ENCODE data around the gene F11R.
"Not testable (repeated sequence)": the region's sequence is repeated elsewhere in the genome, so short reads cannot be mapped to it uniquely, and the experiment has no call there.

The F11R gene

DNA sequence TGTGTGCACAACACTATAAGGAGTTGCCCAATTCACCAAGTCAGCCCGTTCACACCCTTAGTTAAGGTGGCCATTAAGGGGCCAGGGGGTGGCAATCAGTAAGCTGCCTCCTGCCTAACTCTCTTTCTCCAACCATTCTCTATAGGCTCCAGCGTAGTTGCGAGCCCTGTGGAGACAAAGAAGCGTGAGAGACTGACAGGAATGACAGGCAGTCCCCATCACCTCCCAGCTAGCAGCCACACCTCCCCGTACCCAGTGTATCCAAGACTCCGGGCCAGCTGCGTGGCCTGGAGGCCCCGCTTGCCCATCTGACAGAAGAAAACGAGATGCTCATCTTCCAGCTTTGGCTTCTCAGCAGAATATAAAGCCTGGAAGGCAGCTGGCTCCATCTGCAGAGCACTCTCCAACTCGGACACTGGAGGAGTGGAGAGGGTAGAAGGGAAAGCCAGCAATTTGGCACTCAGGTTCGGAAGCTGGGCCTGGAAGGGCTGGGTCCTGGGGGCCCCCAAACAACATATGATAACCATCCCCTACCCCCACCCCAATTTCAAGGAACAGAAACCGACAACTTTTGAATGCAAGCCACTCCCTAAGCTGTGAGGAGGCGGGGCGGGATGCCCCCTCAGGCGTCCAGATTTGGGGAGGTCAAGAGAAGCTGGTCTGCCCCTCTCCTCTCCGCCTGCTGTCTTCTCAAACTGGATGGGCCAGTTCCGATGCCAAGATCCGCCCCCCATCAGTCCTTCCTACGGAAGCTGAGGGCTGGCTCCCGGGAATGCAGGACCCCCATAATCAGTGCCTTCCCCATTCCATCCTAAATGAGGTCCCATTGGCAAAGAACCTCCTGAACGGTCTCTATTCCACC, 16.9 kb upstream of the F11R start:
- Histone ChIP-seq H3K27me3 (no peaks in the 10 kb centered on the region), H3K4me3 (peak overlapping the region; percentile 56 to 60), H3K4me1 (peaks cover 0 to 16% (median 4%) of the 10 kb centered on the region in 4 donors), H3K36me3 (peaks cover 37 to 45% (median 38%) of the 10 kb centered on the region in 3 donors), H3K27ac (peak overlapping the region in 1 of 2 donors; percentile 31), H3K9me3 (no peaks in the 10 kb centered on the region)
- no peak for DNase-seq
- intact Hi-C loops (cut with DNase I; ENCODE audit: low total_unique reads) = no loop called here
- TF ChIP-seq, protein P1, sequence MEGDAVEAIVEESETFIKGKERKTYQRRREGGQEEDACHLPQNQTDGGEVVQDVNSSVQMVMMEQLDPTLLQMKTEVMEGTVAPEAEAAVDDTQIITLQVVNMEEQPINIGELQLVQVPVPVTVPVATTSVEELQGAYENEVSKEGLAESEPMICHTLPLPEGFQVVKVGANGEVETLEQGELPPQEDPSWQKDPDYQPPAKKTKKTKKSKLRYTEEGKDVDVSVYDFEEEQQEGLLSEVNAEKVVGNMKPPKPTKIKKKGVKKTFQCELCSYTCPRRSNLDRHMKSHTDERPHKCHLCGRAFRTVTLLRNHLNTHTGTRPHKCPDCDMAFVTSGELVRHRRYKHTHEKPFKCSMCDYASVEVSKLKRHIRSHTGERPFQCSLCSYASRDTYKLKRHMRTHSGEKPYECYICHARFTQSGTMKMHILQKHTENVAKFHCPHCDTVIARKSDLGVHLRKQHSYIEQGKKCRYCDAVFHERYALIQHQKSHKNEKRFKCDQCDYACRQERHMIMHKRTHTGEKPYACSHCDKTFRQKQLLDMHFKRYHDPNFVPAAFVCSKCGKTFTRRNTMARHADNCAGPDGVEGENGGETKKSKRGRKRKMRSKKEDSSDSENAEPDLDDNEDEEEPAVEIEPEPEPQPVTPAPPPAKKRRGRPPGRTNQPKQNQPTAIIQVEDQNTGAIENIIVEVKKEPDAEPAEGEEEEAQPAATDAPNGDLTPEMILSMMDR (IDR thresholded peaks at IDR 0.05) = no peak

DNA sequence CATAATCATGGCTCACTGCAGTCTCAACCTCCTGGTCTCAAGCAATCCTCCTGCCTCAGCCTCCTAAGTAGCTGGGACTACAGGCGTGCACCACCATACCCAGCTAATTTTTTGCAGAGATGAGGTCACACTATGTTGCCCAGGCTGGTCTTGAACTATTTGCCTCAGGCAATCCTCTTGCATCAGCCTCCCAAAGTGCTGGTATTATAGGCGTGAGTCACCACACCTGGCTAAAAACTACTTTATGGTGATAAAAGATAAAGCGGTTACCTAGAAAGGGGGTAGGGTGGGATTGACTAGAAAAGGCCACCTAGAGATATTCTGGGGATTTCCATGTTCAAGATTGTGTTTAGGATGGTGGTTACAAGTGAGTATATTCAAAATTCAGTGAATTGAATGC, 12.8 kb upstream of the F11R start:
- TF ChIP-seq, protein P1 (IDR thresholded peaks at IDR 0.05) = no peak
- H3K4me1 ChIP-seq = peaks cover 0 to 10% (median 4%) of the 10 kb centered on the region in 4 donors

DNA sequence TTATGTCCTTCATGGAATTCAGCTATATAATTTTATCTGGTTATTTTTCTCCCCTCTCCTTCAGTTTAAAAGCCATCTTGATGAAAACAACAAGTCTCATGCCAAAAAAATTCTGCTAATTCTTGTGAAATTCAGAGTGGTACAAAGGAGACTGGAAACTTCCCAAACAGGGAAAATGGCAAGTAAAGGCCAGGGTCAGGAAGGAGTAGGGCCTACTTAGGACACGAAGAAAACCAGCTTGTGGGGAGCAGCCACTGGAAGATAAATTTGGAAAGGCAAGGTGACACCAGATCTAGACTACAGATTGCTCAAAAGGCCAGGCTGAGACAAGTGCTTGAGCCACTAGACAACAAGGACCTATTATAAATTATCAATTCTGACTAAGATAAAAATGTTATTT, 11.5 kb upstream of the F11R start:
- TF ChIP-seq, protein P1 (IDR thresholded peaks at IDR 0.05) = no peak
- no peaks in the 10 kb centered on the region for H3K27me3 ChIP-seq
- no peak overlapping the region for H3K4me3 ChIP-seq
- no peak overlapping the region for H3K27ac ChIP-seq
- no peak for DNase-seq
- H3K36me3 ChIP-seq = no peaks in the 10 kb centered on the region
- no peaks in the 10 kb centered on the region for H3K4me1 ChIP-seq
- no peaks in the 10 kb centered on the region for H3K9me3 ChIP-seq
- intact Hi-C loops (cut with DNase I; ENCODE audit: low total_unique reads) = no loop called here

More for the DNA sequence above, 12.8 kb upstream of the F11R start:
- intact Hi-C loops (cut with DNase I; ENCODE audit: low total_unique reads) = no loop called here
- Histone ChIP-seq H3K27me3 (no peaks in the 10 kb centered on the region), H3K27ac (no peak overlapping the region), H3K9me3 (no peaks in the 10 kb centered on the region), H3K36me3 (peaks cover 0 to 3% (median 0%) of the 10 kb centered on the region in 3 donors), H3K4me3 (no peak overlapping the region)
- DNase-seq = no peak

GRCh38 chr1:161031874-161032273, 10.9 kb upstream of the F11R start:
- DNase-seq = no peak
- Histone ChIP-seq H3K9me3 (no peaks in the 10 kb centered on the region), H3K4me1 (no peaks in the 10 kb centered on the region), H3K36me3 (no peaks in the 10 kb centered on the region), H3K4me3 (no peak overlapping the region), H3K27ac (no peak overlapping the region), H3K27me3 (no peaks in the 10 kb centered on the region)
- intact Hi-C loops (cut with DNase I; ENCODE audit: low total_unique reads) = no loop called here
- TF ChIP-seq, protein P1 (IDR thresholded peaks at IDR 0.05) = no peak

DNA sequence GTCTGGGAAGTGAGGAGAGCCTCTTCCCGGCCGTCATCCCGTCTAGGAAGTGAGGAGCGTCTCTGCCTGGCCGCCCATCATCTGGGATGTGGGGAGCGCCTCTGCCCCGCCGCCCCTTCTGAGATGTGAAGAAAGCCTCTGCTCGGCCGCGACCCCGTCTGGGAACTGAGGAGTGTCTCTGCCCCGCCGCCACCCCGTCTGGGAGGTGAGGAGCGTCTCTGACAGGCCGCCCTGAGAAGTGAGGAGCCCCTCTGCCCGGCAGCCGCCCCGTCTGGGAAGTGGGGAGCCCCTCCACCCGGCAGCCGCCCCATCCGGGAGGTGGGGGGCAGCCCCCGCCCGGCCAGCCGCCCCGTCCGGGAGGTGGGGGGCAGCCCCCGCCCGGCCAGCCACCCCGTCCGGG, 8.5 kb upstream of the F11R start:
- H3K36me3 ChIP-seq; H3K27me3 ChIP-seq; H3K9me3 ChIP-seq; intact Hi-C loops (cut with DNase I; ENCODE audit: low total_unique reads); H3K4me1 ChIP-seq; H3K4me3 ChIP-seq; DNase-seq; H3K27ac ChIP-seq: not testable (repeated sequence)

DNA sequence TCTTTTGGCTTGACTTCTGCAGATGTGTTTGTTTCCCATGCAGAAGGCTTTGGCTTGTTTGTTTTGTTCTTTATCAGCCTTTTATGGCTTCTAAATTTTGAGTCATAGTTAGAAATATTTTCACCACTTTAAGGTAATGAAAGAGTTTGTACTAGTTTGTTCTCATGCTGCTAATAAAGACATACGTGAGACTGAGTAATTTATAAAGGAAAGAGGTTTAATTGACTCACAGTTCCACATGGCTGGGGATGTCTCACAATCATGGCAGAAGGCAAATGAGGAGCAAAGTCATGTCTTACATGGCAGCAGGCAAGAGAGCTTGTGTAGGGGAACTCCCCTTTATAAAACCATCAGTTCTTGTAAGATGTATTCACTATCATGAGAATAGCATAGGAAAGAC, 6.0 kb upstream of the F11R start:
- H3K27ac ChIP-seq; H3K4me3 ChIP-seq; intact Hi-C loops (cut with DNase I; ENCODE audit: low total_unique reads); H3K4me1 ChIP-seq; DNase-seq; H3K27me3 ChIP-seq; H3K36me3 ChIP-seq; H3K9me3 ChIP-seq: not testable (repeated sequence)

DNA sequence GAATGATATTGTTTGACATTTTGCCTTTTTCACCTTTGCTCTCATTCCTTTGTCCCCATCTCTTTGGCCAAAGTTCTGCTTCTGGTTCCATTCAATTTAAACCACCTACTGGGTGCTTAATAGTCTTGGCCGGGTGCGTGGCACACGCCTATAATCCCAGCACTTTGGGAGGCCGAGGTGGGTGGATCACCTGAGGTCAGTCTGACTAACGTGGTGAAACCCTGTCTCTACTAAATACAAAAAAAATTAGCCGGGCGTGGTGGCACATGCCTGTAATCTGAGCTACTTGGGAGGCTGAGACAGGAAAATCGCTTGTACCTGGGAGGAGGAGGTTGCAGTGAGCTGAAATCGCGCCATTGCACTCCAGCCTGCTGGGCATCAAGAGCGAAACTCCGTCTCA, 1.5 kb upstream of the F11R start:
- H3K4me3 ChIP-seq; H3K9me3 ChIP-seq; H3K27ac ChIP-seq; DNase-seq; H3K36me3 ChIP-seq; intact Hi-C loops (cut with DNase I; ENCODE audit: low total_unique reads): not testable (repeated sequence)
- Histone ChIP-seq H3K27me3 (peaks cover 3 to 10% of the 10 kb centered on the region in 2 donors), H3K4me1 (peaks cover 0 to 20% (median 8%) of the 10 kb centered on the region in 4 donors)
